Neural crest cell (in vitro differentiated cells): ENCODE measurements around the gene NPY4R2. TPM values are rescaled to one million over a fixed set of nuclear protein-coding genes. Genes with fewer than 3 reads are reported as not detected.
"Not testable (repeated sequence)": the region's sequence is repeated elsewhere in the genome, so short reads cannot be mapped to it uniquely, and the experiment has no call there.

ENCODE experiments used
- DNase-seq: peaks from one replicate; pipeline ENCODE4 v3.0.0; 2021; ENCODE audit warnings: low read depth, mixed read lengths, low spot score
- H3K27ac Mint-ChIP-seq: one replicate; pipeline ENCODE4 v1.8.0; 2021; ENCODE audit warnings: mild to moderate bottlenecking, mixed read lengths; ENCODE audit not compliant: unreplicated experiment
- H3K27me3 Mint-ChIP-seq: 2 replicates; pipeline ENCODE4 v1.8.0; 2021; ENCODE audit warnings: low read depth, mild to moderate bottlenecking, mixed read lengths
- H3K36me3 Mint-ChIP-seq: 2 replicates; pipeline ENCODE4 v1.8.0; 2021; ENCODE audit warnings: low read depth, mild to moderate bottlenecking, mixed read lengths
- H3K4me1 Mint-ChIP-seq: 2 replicates; pipeline ENCODE4 v1.8.0; 2021; ENCODE audit warnings: mixed read lengths
- H3K4me3 Mint-ChIP-seq: one replicate; pipeline ENCODE4 v1.8.0; 2021; ENCODE audit warnings: mild to moderate bottlenecking, mixed read lengths
- H3K9me3 Mint-ChIP-seq: 2 replicates; pipeline ENCODE4 v1.8.0; 2021; ENCODE audit warnings: mixed read lengths
- long read RNA-seq: library from polyadenylated mRNA; unstranded; transcript quantifications from one replicate; pipeline ENCODE4 v2.0.0, GENCODE V29; 2020
- total RNA-seq: library from RNA; stranded (reverse); gene quantifications from 2 replicates; pipeline ENCODE4 v1.2.1, GENCODE V29; 2021

NPY4R2 gene, protein sequence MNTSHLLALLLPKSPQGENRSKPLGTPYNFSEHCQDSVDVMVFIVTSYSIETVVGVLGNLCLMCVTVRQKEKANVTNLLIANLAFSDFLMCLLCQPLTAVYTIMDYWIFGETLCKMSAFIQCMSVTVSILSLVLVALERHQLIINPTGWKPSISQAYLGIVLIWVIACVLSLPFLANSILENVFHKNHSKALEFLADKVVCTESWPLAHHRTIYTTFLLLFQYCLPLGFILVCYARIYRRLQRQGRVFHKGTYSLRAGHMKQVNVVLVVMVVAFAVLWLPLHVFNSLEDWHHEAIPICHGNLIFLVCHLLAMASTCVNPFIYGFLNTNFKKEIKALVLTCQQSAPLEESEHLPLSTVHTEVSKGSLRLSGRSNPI
- total RNA-seq: not detected in 2 replicates
- long read RNA-seq: 0 reads

GRCh38 chr10:47918475-47918874, at the start of gene NPY4R2:
NPY4R2 (plus strand) TSS chr10:47918662; CDS start chr10:47921988, 3,326 bp downstream.
- H3K36me3 Mint-ChIP-seq, H3K27me3 Mint-ChIP-seq, H3K27ac Mint-ChIP-seq, H3K4me1 Mint-ChIP-seq, H3K9me3 Mint-ChIP-seq, H3K4me3 Mint-ChIP-seq, DNase-seq: not testable (repeated sequence)

GRCh38 chr10:47870887-47871286, 47.6 kb upstream of the NPY4R2 start:
- not testable (repeated sequence) for H3K4me3 Mint-ChIP-seq, H3K27ac Mint-ChIP-seq, H3K9me3 Mint-ChIP-seq, H3K27me3 Mint-ChIP-seq, H3K36me3 Mint-ChIP-seq, DNase-seq, H3K4me1 Mint-ChIP-seq

- not testable (repeated sequence) for H3K36me3 Mint-ChIP-seq, H3K9me3 Mint-ChIP-seq, DNase-seq, H3K4me3 Mint-ChIP-seq, H3K4me1 Mint-ChIP-seq, H3K27ac Mint-ChIP-seq, H3K27me3 Mint-ChIP-seq
Observed at GRCh38 chr10:47871485-47872180, 46.8 kb upstream of the NPY4R2 start.

DNA sequence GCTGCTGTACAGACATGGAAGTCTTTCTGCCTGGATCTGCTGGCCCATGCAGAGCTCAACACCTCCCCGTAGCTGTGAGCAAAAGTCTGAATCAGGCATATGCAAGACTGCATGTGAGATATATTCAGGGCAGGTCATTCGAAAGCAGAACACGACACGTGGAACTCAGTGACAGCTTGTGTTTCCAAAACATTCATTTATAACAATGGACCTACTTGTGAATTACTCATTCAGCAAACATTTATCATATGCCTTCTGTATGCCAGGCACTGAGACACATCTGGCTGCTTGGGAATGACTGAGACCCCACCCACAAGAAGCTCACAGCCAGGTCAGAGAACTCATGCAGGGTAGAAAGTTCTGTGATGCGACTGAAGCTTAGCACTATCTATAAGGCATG, 46.2 kb upstream of the NPY4R2 start:
- H3K4me1 Mint-ChIP-seq, H3K27ac Mint-ChIP-seq, DNase-seq, H3K27me3 Mint-ChIP-seq, H3K9me3 Mint-ChIP-seq, H3K4me3 Mint-ChIP-seq, H3K36me3 Mint-ChIP-seq: not testable (repeated sequence)

GRCh38 chr10:47884239-47884638, 34.2 kb upstream of the NPY4R2 start:
- H3K27me3 Mint-ChIP-seq, DNase-seq, H3K9me3 Mint-ChIP-seq, H3K36me3 Mint-ChIP-seq, H3K27ac Mint-ChIP-seq, H3K4me3 Mint-ChIP-seq, H3K4me1 Mint-ChIP-seq: not testable (repeated sequence)

DNA sequence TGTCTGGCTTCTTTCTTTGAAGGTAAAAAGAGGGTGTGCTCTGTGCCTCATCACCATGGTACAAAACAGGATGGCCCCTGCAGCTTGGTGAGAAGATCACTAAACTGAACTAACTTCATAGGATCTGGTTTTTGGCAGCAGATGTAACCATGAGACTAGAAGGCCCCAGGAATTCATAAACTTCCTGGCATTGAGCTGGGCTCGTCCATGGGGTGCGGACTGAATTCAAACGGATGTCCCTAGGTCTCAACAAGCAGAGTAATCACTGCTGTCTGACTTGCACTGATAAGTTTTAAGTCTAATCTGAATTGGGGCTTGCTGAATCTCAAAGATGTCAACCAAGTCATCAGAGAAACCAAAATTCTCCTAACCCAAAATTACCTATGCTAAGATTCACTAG, 33.5 kb upstream of the NPY4R2 start:
- H3K27ac Mint-ChIP-seq, H3K4me1 Mint-ChIP-seq, H3K36me3 Mint-ChIP-seq, DNase-seq, H3K4me3 Mint-ChIP-seq, H3K9me3 Mint-ChIP-seq, H3K27me3 Mint-ChIP-seq: not testable (repeated sequence)

DNA sequence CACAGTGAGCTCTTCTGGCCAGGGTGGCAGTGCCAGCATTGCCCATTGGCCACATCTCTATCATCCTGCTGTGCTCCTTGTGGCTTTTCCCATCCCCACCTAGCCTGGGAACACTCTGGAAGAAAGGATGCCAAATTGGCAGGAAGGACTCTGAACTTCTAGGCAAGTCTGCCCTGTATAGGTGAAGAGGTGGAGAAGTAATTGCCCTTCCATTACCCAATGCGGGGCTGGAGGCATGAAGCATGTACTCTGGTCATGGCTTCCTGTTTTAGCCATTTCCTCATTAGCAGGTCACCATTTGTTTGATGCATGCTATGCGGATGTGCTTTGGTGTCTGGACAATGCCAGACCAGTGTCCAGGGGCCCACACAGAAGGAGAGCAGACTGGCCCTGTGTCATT, 32.1 kb upstream of the NPY4R2 start:
- H3K9me3 Mint-ChIP-seq, H3K27ac Mint-ChIP-seq, H3K4me1 Mint-ChIP-seq, H3K36me3 Mint-ChIP-seq, H3K4me3 Mint-ChIP-seq, H3K27me3 Mint-ChIP-seq, DNase-seq: not testable (repeated sequence)

- not testable (repeated sequence) for H3K4me1 Mint-ChIP-seq, H3K36me3 Mint-ChIP-seq, H3K4me3 Mint-ChIP-seq, H3K27ac Mint-ChIP-seq, H3K9me3 Mint-ChIP-seq, DNase-seq, H3K27me3 Mint-ChIP-seq
Observed at GRCh38 chr10:47886827-47887226, 31.6 kb upstream of the NPY4R2 start.

DNA sequence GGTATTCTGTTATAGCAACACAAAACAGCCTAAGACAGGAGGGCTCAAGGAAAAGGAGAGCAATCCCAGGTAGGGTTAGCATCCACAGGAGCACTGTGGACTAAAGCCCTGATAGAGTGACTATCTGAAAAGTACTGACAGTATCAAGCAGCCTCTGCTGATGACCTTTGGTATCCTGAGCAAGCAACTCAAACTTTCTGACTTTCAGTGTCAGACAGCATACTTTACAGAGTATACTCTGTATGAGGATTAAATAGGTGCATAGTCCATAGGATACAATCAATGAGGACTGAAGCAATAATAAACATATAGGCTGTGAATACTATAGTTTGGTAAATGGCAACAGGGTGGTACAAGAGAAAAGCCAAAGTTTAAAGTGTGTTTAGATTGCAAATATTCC, 27.7 kb upstream of the NPY4R2 start:
- not testable (repeated sequence) for H3K27ac Mint-ChIP-seq, H3K4me1 Mint-ChIP-seq, H3K36me3 Mint-ChIP-seq, DNase-seq, H3K9me3 Mint-ChIP-seq, H3K27me3 Mint-ChIP-seq, H3K4me3 Mint-ChIP-seq

DNA sequence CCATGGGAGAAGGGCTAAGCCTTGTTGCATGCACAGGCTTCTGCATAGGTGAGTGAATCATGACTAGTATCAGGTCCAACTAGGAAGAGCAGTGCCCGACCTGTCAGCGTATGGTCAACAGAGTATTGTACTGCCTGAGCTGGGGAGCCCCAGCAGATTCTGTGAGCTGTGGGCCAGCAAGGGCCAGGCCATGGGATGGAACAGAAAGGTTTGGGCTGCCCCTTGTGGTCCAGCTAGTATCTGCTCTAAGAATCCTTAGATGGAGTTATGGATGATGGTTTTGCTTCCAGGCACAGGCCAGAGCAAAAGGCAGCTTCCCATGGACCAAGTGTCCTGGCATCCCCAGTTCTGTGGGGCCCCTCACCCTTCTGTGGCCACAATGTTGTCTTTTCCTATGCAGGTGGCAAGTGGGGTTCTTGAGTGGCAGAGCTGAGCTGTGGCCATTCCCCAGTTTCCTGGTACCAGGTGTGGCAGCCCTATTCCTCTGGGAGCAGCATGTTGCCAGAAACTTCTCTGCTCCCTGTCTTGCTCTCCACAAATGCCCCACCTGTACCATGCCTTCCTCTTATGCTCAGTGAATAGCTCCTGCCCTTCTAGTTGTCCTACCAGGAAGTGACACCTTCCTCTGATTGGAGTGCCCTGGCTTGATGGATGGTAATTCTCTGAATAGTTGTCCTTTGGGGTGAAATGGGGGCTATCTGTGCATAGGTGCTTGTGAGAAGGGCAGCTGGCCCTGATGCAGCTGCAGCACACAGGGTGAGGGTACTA, 25.8 kb upstream of the NPY4R2 start:
- DNase-seq, H3K36me3 Mint-ChIP-seq, H3K4me1 Mint-ChIP-seq: not testable (repeated sequence)

GRCh38 chr10:47894571-47894970, 23.9 kb upstream of the NPY4R2 start:
- not testable (repeated sequence) for H3K36me3 Mint-ChIP-seq, DNase-seq, H3K4me1 Mint-ChIP-seq, H3K4me3 Mint-ChIP-seq, H3K27me3 Mint-ChIP-seq, H3K9me3 Mint-ChIP-seq
- peak overlapping the region; percentile 91 for H3K27ac Mint-ChIP-seq

More for the DNA sequence above, 25.8 kb upstream of the NPY4R2 start:
- not testable (repeated sequence) for H3K27ac Mint-ChIP-seq, H3K9me3 Mint-ChIP-seq, H3K4me3 Mint-ChIP-seq, H3K27me3 Mint-ChIP-seq

- not testable (repeated sequence) for H3K9me3 Mint-ChIP-seq, H3K27ac Mint-ChIP-seq, H3K4me3 Mint-ChIP-seq, H3K27me3 Mint-ChIP-seq, H3K36me3 Mint-ChIP-seq, DNase-seq, H3K4me1 Mint-ChIP-seq
Observed at GRCh38 chr10:47897813-47898212, 20.6 kb upstream of the NPY4R2 start.

DNA sequence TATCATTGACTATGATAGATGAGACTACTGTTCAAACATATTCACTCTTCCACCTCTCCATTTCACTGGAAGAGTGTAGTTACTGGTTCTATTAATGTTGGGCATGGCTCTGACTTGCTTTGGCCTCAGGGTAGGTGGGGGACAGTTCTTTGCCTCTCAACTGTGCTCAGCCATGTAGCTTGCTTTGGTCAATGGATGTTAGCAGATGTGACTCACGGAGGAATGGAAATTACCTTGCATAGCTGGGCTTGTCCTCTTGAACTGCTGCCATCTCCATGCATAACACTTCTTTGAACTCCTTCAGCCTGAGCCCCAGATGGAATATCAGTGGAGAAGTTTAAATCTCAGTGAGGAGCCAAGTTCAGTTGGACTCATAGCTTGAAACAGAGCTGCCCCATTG, 9.1 kb upstream of the NPY4R2 start:
- not testable (repeated sequence) for DNase-seq, H3K27me3 Mint-ChIP-seq, H3K9me3 Mint-ChIP-seq, H3K4me1 Mint-ChIP-seq, H3K36me3 Mint-ChIP-seq, H3K4me3 Mint-ChIP-seq, H3K27ac Mint-ChIP-seq
